Osteocyte (in vitro differentiated cells): ENCODE measurements around the gene SSBP4. TPM values are rescaled to one million over a fixed set of nuclear protein-coding genes. Genes with fewer than 3 reads are reported as not detected.

Experiments used
- DNase-seq: peaks from one replicate; pipeline ENCODE4 v3.0.0; 2021; ENCODE audit warnings: mixed read lengths; ENCODE audit not compliant: unreplicated experiment; ENCODE audit errors: extremely low spot score
- H3K27ac Mint-ChIP-seq: one replicate; pipeline ENCODE4 v1.8.0; 2021; ENCODE audit warnings: mild to moderate bottlenecking, mixed read lengths; ENCODE audit not compliant: unreplicated experiment
- H3K27me3 Mint-ChIP-seq: one replicate; pipeline ENCODE4 v1.8.0; 2021; ENCODE audit warnings: mixed read lengths; ENCODE audit not compliant: unreplicated experiment
- H3K36me3 Mint-ChIP-seq: one replicate; pipeline ENCODE4 v1.8.0; 2021; ENCODE audit warnings: mixed read lengths; ENCODE audit not compliant: unreplicated experiment
- H3K4me1 Mint-ChIP-seq: one replicate; pipeline ENCODE4 v1.8.0; 2021; ENCODE audit warnings: mixed read lengths; ENCODE audit not compliant: unreplicated experiment
- H3K4me3 Mint-ChIP-seq: one replicate; pipeline ENCODE4 v1.8.0; 2021; ENCODE audit warnings: mild to moderate bottlenecking, moderate library complexity, mixed read lengths; ENCODE audit not compliant: unreplicated experiment
- H3K9me3 Mint-ChIP-seq: one replicate; pipeline ENCODE4 v1.8.0; 2021; ENCODE audit warnings: mixed read lengths; ENCODE audit not compliant: unreplicated experiment
- CTCF ChIP-seq: fragments of 200-600 bp; sonication (generic); IDR thresholded peaks from 2 replicates; pipeline ENCODE4 v1.5.0; 2021; ENCODE audit warnings: antibody characterized with exemption, mild to moderate bottlenecking, moderate library complexity
- total RNA-seq: library from RNA; stranded (reverse); gene quantifications from 2 replicates; pipeline ENCODE4 v1.2.1, GENCODE V29; 2021

The SSBP4 gene
- total RNA-seq, 1 donor from 2014 or later: 82.9 TPM

- peak overlapping the region; percentile 10 for H3K27ac Mint-ChIP-seq
- H3K27me3 Mint-ChIP-seq: no peaks in the 10 kb centered on the region
- no peaks in the 10 kb centered on the region for H3K9me3 Mint-ChIP-seq
- no peak overlapping the region for H3K4me3 Mint-ChIP-seq
- no peak for DNase-seq
- H3K4me1 Mint-ChIP-seq: peaks cover 4% of the 10 kb centered on the region
- TF ChIP-seq CTCF: no peak
- peaks cover 28% of the 10 kb centered on the region for H3K36me3 Mint-ChIP-seq
Measured at GRCh38 chr19:18446811-18447359, 27.7 kb downstream of the SSBP4 start.

GRCh38 chr19:18449552-18449951, 30.4 kb downstream of the SSBP4 start:
- H3K36me3 Mint-ChIP-seq: peaks cover 23% of the 10 kb centered on the region
- H3K4me3 Mint-ChIP-seq: no peak overlapping the region
- H3K4me1 Mint-ChIP-seq: peaks cover 13% of the 10 kb centered on the region
- no peak overlapping the region for H3K27ac Mint-ChIP-seq
- H3K9me3 Mint-ChIP-seq: no peaks in the 10 kb centered on the region
- TF ChIP-seq CTCF: no peak
- DNase-seq: no peak
- no peaks in the 10 kb centered on the region for H3K27me3 Mint-ChIP-seq

- H3K4me3 Mint-ChIP-seq: no peak overlapping the region
- H3K9me3 Mint-ChIP-seq: no peaks in the 10 kb centered on the region
- no peak for DNase-seq
- H3K4me1 Mint-ChIP-seq: peaks cover 13% of the 10 kb centered on the region
- TF ChIP-seq CTCF: no peak
- no peak overlapping the region for H3K27ac Mint-ChIP-seq
- no peaks in the 10 kb centered on the region for H3K27me3 Mint-ChIP-seq
- H3K36me3 Mint-ChIP-seq: peaks cover 23% of the 10 kb centered on the region
Measured at GRCh38 chr19:18450021-18450930, 31.1 kb downstream of the SSBP4 start.

- peaks cover 31% of the 10 kb centered on the region for H3K36me3 Mint-ChIP-seq
- H3K4me1 Mint-ChIP-seq: peaks cover 13% of the 10 kb centered on the region
- peak; percentile 97 for TF ChIP-seq CTCF
- no peak overlapping the region for H3K4me3 Mint-ChIP-seq
- H3K27me3 Mint-ChIP-seq: no peaks in the 10 kb centered on the region
- H3K9me3 Mint-ChIP-seq: no peaks in the 10 kb centered on the region
- peak; percentile 96 for DNase-seq
- H3K27ac Mint-ChIP-seq: no peak overlapping the region
Measured at GRCh38 chr19:18450931-18451836, 32.0 kb downstream of the SSBP4 start.
